Right renal cortex interstitium (tissue), 3 donors: ENCODE results near the gene RNF20. TPM values are rescaled to one million over a fixed set of nuclear protein-coding genes. Genes with fewer than 3 reads are reported as not detected.
"Not testable (repeated sequence)": the region's sequence is repeated elsewhere in the genome, so short reads cannot be mapped to it uniquely, and the experiment has no call there.

ENCODE experiments used
- DNase-seq, 3 donors: peaks; one replicate each; pipeline ENCODE4 v3.0.0-alpha.2; 2013; ENCODE audit warnings: low read depth in 3 of 3, low spot score in 2 of 3
- polyA plus RNA-seq, 3 donors: library from polyadenylated mRNA; unstranded; fragments of 120-200 nt; gene quantifications; one replicate each; pipeline ENCODE4 v1.2.1, GENCODE V29; 2013; ENCODE audit not compliant: insufficient read length in 3 of 3

The RNF20 gene
- polyA plus RNA-seq, 3 donors = 67.3 to 73.5 (median 67.3) TPM

GRCh38 chr9:101586651-101587050, 53.0 kb downstream of the RNF20 start:
- DNase-seq = no peak

- DNase-seq = no peak
These were observed 53.8 kb downstream of the RNF20 start for GRCh38 chr9:101587332-101588043.

- not testable (repeated sequence) for DNase-seq
These were observed 56.4 kb downstream of the RNF20 start for GRCh38 chr9:101590074-101590473.

- DNase-seq = no peak
These were observed 57.2 kb downstream of the RNF20 start for GRCh38 chr9:101590901-101591300.

GRCh38 chr9:101591787-101592446, 58.3 kb downstream of the RNF20 start:
- DNase-seq = no peak

- no peak for DNase-seq
These were observed 59.1 kb downstream of the RNF20 start for GRCh38 chr9:101592788-101593187.

- DNase-seq = no peak
These were observed 59.7 kb downstream of the RNF20 start for GRCh38 chr9:101593345-101593744.

- no peak for DNase-seq
These were observed 61.1 kb downstream of the RNF20 start, which contains the start of gene PPP3R2 for GRCh38 chr9:101594796-101595195. TSS of gene PPP3R2 (minus strand) at chr9:101594969. CDS start at chr9:101594921, 48 bp downstream.

GRCh38 chr9:101601904-101602765, 68.5 kb downstream of the RNF20 start:
- peak; percentile 27 to 37 (median 31) for DNase-seq

GRCh38 chr9:101604296-101604695, 70.6 kb downstream of the RNF20 start:
- DNase-seq = no peak

GRCh38 chr9:101605547-101605946, 71.9 kb downstream of the RNF20 start:
- DNase-seq = no peak

Other genes starting within 250 kb of the RNF20 start
- under 1 TPM; 0.21 to 0.44 (median 0.33) TPM for gene BAAT, start 148.8 kb upstream of the RNF20 start, polyA plus RNA-seq
- 10 to 100 TPM; 27.3 to 31.5 (median 29.3) TPM for gene MRPL50, start 135.2 kb upstream of the RNF20 start, polyA plus RNA-seq
- gene ZNF189, start 135.0 kb upstream of the RNF20 start, polyA plus RNA-seq = 10 to 100 TPM; 44.2 to 51.2 (median 45.4) TPM
- 1,000 to 10,000 TPM in 1 of 3 donors, 100 to 1,000 TPM in 2; 735 to 1,012 (median 923) TPM for gene ALDOB, start 98.1 kb upstream of the RNF20 start, polyA plus RNA-seq
- gene PPP3R2, start 61.1 kb downstream of the RNF20 start, polyA plus RNA-seq = under 1 TPM in 1 of 3 donors, not detected in 2; 0.10 TPM
- gene GRIN3A, start 204.8 kb downstream of the RNF20 start, polyA plus RNA-seq = 1 to 10 TPM; 1.9 to 3.2 (median 2.3) TPM